Inflammatory macrophage (primary cell): Measurements from ENCODE around the gene HIPK4.

Source experiments
- DNase-seq, 2 donors: peaks; one replicate each; pipeline ENCODE4 v3.0.0-alpha.2; 2020 to 2022

Gene HIPK4

DNA sequence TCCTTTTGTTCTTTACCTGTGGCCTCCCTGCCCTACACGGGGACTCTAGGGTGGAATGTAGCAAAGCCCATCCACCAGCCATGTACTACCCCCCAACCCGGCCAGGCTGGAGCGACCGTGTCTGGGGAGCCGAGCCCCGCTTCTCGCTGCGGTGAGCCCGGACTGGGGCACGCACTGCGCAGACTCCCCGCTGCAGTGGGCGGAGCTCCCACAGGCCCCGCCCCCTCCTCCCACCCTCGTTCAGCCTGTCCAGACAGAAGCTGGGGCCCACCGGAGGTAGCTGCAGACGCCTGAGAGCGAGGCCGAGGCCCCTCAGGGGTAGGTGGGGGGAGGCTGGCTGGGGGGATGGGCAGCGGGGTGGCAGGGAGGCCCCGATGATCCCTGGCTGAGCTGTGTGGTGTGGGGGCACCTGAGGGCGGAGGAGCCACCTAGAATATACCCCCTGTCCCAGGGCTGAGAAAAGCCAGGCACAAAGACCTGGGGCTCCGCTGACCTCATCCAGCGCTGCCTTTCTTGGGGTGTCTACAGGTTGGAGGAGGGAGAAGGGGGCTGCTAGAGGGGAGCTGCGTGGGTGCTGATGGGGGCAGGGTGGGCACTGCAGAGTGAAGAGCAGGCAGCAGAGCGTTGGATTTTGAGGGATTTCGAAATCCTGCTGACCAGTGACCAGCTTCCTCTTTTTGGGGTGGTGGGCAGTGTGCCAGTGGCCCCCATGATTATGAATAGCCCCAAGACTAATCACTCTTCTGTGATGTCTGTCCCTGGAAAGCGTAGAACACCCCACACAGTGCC lies 24.2 kb downstream of the HIPK4 start:
- peak; percentile 86 to 94 for DNase-seq

DNA sequence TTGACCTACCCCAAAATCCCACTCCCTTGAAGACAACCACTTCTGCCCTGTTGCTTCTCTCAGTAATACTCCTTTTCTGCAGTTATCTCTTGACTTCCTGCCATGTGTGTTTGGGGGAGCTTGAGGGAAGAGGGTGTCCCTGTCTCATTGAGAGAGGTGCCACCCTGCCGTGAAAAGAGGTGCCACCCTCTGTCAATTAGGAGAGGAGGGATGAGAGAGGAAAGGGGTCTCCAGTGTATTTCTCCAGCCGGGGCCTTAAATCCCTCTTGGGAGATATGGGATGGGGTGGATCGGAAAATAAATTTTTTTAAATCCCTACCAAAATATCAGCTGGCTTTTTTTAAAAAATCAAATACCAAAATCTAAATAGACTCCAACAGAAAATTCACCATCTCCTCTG lies 25.0 kb downstream of the HIPK4 start:
- DNase-seq, result no peak

DNA sequence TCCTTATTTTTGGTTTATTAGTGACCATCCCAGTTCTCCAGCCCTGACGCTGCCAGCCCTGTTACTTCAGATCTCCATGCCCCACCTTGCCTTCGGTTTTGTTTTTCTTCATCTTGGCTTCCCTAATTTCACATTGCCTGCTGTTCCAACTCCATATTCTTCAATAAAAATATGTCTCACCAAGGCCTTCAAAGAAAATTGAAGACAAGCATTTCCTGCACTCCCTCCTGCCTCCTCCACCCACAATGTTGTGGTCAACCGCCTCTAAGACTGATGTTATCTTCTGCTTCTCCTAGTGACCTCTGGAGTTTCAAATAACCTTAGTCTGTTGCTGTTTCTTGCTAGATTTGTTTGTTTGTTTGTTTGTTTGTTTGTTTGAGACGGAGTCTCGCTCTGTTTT lies 26.9 kb downstream of the HIPK4 start:
- peak; percentile 67 to 77 for DNase-seq

DNA sequence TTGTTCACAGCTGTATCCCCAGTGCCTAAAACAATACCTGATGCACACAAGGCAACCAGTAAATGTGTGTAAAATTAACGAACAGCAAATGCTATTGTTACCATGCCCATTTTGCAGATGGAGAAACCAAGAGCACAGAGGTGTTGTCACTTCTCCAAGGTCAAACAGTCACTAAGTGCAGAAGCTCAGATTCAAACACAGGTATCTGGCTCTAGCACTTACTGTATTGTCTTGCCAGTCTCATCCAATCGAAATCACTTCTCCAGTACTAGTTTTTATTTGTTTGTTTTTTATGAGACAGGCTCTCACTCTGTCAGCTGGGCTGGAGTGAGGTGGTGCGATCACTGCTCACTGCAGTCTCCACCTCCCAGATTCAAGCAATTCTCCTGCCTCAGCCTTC lies 27.8 kb downstream of the HIPK4 start:
- DNase-seq, result no peak

DNA sequence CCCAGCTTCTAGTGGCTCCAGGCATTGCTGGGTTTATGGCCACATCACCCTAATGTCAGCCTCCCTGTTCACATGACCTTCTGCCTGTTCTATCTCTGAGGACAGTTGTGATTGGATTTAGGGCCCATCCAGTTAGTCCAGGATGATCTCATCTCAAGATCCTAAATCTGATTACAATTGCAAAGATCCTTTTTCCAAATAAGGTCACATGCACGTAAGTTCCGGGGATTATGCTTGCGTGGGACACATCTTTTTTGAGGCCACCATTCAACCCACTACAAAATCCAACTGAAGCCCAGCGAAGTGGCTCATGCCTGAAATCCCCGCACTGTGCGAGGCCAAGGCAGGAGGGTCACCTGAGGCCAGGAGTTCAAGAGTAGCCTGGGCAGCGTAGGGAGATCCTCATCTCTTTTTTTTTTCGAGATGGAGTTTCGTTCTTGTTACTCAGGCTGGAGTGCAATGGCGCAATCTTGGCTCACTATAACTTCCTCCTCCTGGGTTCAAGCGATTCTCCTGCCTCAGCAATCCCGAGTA lies 29.2 kb downstream of the HIPK4 start:
- DNase-seq, result peak; percentile 84 to 86

DNA sequence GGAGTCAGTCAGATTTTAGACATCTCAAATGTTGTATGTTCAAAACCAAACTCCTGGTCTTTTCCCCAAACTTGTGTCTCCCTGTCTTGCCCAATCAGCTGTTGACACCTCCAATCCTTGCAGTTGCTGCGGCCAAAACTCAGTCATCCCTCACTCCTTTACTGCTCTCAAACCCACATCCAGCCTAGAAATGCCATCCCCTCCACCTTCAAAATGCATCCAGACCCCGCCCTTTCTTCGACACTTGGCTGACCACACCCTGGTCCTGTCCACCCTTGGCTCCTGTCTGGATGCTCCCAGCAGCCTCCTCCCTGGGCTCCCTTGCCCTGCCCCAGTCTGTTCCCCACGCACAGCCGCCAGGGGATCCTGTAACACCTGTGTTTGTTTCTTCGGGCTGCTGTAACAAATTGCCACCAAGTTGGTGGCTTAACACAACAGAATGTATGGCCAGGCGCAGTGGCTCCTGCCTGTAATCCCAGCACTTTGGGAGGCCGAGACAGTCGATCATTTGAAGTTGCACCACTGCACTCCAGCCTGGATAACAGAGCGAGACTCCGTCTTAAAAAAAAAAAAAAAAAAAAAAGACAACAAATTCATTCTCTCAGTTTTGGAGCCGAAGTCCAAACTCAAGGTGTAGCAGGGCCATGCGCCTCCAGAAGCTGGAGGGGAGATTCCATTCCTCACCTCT lies 29.8 kb downstream of the HIPK4 start:
- no peak for DNase-seq

DNA sequence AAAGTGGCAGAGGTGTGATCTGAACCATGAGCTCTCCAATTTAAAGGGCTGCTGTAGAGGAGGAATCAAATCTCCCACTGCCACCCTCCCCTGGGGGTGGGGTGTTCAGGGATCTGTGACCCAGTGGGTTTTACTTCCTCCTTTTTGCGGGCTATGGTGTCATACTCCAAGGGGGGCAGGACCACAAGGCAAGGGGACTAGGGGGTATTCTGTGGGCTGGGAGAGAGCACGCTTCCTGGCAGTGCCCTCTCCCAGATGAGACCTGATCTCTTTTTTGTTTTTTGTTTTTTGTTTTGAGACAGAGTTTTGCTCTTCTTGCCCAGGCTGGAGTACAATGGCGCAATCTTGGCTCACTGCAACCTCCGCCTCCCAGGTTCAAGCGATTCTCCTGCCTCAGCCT lies 31.2 kb downstream of the HIPK4 start:
- peak; percentile 82 to 87 for DNase-seq

DNA sequence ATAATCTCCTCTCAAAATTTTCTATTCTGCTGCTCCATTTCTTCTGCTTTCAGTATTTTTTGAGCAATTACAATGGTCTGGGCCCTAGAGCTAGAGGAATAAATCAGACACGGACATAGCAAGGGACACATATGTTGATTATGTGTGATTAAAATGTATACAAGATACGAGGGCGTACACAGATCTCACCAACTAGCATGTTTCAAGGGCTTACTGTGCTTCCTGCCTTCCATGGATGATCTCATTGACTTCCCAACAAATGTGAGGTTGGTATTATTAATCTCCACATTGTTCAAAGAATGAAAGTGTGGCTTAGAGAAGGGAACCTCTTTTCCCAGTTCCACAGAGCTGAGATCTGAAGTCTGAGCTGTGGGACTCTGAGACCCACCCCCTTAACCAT lies 32.3 kb downstream of the HIPK4 start:
- DNase-seq, result no peak

DNA sequence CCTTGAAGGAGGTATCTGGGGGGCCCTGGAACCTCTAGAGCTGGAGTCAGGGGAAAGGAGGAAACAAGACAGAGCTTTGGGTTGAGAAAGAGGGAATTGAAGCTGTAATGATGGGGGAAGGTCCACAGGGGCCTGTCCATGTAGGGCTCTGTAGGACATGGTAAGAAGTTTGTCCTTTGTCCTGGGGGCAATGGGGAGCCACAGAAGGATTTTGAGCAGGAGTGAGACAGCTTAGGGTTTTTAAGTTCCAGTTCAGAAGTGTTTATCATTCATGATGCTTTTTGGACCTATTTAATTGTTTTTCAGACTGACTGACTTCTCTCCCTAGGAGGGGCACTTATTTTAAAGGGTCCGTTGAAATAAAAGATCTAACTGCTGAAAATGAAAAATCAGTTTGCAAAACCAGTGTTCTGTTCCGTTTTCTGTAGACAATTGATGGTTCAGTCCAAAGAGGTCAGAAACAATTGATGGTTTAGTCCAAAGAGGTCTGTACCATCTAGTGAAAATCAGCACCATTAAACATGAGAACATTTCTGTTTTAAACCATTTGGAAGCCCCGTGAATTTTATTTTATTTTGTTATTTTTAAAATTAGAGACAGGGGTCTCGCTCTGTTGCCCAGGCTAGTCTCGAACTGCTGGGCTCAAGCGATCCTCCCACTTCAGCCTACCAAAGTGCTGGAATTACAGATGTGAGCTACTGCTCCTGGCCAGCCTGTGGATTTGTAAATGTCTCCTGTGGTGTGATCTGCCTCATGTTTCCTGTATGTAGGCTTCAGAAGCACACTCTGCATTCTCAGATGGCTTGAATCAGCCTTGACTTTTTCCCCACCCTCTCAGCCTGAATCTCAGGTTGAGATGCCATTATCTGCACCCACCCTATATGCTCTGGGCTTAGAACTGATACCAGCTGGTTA lies 33.0 kb downstream of the HIPK4 start:
- DNase-seq, result peak in 1 of 2 donors; percentile 31

DNA sequence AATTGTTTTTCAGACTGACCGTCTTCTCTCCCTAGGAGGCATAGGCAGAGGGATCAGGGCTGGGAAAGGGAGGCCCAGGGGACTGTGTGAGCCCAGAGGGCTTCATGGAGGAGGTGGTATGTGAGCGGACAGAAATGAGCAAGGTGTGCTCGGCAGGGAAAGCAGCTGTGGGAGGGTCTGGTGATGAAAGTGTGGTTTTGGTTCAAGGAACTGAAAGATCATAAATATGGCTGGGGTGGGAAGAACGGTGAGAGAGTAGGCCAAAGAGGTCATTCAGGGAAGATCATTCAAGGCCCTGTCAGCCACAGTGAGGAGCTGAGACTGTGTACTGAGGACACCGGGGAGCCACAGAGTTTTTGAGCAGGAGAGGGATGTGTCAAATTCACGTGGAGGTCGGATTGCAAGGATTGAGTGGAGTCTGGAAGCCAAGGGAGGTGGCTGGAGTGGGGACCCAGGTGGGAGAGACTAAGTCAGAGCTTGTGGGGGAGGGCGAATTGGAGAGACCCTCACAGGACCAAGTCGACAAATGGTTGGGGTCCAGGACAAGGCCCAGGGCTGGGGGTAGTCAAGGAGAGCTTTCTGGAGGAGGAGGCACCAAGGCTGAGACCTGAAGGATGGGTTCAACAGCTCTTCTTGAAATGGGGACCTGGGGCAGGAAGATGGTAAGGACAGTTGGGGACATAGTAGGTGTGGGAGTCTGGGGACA lies 33.9 kb downstream of the HIPK4 start:
- DNase-seq, result no peak

DNA sequence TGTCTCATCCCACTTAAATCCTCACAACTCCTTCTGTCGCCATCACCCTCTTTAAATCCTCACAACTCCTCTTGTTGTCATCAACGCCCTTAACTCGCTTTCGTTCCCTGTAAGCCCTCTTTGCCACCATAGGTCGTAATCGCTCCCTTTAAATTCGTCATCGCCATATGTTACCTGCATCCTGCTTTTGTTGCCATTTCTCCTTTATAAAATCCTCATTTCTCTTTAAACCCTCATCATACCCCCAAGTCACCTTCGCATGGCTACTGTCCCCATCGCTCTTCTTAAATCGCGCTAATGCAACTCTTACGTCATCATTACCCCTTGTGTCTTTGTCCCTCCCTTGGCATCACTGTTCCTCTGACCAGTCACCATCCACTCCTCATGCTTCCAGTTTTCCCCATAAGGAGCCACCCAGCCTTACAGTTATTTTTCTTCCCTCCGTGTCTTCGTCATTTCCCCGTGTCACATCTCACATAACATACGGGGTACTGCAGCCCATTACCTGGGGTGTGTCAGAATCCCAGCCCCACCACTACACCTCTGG lies 40.9 kb downstream of the HIPK4 start:
- peak; percentile 23 to 32 for DNase-seq

DNA sequence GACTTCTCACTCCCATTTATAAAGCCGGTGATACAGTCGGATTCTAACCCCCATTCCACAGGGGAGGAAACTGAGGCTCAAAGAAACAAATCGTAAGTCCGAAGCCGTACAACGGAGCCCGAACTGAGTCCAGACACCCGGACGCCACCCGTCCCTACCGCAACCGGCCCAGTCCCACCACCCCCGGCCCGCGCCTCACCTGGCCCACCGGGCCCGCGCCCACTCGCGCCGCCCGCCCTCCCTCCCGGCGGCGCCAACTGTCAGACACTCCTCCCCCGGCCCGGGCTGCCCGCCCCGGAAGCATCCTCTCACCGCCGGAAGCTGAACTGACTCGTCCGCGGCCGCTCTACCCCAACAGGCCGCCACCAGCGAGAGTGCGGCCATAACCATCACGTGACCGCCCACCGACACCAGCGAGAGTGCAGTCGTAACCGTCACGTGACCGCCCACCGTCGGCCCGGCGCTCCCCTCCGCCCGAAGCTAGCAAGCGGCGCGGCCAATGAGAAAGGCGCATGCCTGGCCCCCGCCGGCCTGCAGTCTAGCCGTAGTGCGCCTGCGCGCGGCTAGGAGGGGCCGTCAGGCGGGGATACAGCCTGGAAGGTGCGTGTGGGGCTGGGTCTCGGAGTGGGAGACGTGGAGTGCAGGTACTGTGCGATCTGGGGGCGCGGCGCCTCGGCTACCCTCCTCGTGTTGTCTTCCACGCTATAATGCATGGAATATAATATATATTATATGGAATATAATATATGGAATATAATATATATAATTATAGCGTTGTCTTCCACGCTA lies 41.7 kb downstream of the HIPK4 start, which contains the start of the genes C19orf47 and PLD3:
TSS of gene C19orf47 (minus strand) at position 273 of the 789 bp plus-strand sequence. CDS start 6,540 bp downstream, outside the sequence.
TSS of gene PLD3 (plus strand) at position 571 of the 789 bp plus-strand sequence. CDS start 17,789 bp downstream, outside the sequence.
- DNase-seq, result peak; percentile 99 to 100

DNA sequence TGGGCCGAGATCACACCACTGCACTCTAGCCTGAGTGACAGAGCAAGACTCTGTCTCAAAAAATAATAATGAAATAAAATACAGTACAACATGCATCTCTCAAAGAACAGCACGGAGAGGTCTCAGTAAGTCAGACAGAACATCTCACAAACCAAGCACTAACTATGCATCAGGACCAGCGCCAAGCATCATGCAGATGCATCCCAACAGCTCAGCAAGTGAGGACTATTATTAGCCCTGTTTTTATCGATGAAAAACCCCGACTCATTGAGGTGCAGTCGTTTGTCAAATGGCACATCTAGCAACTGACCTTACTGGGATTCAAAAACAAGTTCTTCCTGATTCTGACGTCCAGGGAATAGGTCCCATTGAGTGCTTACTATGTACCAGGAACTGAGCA lies 45.6 kb downstream of the HIPK4 start:
- DNase-seq, result no peak

DNA sequence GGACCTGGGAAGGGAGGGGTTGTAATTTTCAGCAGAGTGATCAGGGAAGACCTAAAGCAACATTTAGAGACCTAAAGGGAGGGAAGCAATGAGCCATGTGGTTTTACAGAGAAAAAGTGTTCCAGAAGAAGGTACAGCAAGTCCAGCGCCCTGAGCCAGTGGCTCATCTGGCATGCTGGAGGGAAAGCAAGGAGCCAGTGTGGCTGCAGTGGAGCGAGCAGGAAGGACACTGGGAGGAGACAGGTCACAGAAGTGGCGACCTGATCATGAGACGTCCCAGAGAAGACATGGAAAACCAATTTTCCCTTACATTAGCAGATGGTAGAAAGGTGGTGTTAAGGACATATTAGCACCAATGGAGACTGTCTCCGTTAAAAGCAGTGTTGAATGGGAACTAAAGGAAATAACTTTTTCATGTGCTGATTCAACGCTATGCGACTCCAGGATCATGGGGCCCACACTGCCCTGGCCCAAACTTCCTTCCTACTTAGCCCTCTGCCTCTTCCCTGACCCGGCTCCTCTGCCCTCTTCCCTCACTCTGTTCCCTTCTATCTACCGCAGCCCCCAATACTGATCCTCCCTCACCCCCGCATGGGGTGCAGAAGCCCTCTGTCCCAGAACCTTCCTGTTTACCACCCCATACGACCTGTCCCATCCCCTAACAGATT lies 47.2 kb downstream of the HIPK4 start:
- DNase-seq, result no peak

DNA sequence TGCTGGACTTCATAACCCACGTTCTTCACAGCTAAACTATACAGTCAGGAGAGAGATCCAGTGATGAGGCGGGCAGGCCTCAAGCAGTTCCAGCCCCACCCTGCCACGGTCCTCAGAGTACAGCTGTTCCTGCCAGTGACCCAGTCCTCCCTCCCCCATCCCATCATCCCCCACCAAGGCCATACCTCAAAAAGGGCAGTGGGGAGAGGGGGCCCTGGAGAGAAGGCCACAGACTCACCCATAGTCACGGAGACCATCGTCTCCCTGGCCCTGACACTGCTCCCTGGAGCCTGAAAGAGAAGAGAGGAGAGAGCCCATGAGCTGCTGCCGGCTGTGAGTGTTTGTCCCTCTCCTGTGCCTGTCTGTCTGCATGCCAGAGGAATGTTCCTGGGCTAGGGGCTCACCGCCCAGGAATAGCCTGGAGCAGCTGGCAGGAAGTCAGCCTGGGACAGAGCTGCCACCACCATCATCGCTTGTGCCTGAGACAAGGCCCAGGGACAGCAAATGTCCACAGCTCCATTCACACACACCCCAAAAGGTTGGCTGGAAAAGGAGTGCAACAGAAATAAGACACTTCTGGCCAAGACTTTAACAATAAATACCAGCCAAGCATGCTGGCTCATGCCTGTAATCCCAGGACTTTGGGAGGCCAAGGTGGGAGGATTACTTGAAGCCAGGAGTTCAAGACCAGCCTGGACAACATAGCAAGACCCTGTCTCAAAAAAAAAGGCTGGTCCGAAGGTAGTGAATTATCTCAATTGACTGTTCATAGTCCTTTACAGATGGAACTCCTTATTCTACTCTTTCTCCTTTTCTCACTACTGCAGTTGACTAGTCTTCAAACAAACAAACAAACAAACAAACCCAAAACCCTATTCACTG lies 48.1 kb downstream of the HIPK4 start:
- DNase-seq, result no peak

DNA sequence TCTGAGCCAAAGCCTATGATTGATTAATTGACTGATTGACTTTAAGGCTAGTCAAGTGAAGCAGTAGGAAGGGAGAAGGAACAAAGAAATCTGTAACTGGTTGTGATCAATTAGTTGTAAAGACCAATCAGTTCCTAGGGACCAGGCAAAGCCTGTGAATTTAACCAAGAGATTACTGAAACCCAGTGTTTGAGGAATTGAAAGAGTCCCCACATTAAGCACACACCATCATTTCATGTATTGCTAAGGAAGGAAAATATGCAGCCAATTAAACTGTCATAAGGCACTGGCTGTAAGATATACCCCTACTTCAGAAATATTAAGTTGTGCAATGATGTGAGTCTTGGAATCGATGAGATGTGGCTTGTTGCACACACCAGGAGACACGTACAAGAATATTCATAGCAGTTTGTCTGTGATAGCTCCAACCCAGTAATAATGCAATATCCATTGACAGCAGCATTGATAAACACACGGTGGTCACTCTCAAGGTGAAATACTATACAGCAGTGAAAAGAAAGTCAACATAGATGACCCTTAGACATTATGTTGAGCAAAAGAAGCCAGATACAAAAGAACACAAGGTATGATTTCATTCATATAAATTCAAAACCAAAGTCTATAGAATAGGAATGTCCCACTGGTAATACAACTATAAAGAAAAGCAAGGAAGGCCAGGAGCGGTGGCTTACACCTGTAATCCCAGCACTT lies 50.8 kb downstream of the HIPK4 start:
- DNase-seq, result no peak

DNA sequence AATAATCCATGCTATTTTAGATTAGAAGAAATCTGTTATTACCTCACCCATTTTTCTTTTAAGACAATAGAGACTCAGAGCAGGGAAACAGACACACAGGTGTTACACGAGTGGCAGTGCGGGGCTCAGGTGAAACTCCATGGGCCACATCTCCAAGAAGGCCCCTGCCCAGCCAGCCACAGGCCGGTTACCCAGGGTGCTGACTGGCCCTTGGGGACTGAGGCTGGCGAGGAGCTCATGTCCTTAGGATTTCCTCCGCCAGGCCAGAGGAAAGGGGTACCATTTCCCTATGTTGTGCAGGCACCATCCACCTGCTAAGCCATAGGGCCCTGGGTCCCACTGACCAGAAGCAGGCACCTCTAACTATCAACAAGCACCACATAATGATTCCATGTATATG lies 52.4 kb downstream of the HIPK4 start:
- DNase-seq, result no peak

DNA sequence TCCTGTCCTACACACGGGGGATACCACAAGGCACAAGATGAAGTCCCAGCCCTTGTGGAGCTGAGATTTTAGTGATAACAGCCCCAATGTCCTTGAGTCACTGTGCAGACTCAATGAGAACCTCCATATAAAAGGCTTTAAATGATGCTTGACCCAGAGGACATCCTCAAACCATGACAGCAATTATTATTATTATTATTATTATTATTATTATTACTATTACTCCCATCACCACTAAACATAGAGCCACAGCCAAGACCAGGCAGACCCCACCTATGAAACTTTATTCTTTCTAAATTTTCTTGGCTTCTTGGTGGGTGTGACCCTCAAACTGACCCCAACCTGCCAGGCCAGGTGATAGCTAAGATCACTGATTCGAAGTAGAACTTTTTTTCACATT lies 52.9 kb downstream of the HIPK4 start:
- no peak for DNase-seq

DNA sequence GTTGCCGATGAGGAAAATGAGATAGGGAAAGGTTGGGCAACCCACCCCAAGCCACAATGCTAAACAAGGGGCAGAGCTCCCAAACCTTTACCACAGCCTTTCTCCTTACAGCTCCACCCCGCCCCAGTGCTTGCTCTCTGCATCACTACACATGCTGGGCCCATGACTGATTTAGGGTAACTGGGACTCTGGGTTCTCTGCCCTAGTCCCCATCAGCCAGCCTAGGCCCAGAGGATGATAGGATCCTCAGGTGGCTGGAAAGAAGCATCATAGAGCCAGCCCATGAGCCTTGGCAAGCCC lies 53.4 kb downstream of the HIPK4 start:
- DNase-seq, result no peak
